HUES48 (cell line): ENCODE data around the gene POLR2A.

Source experiments
- H3K27ac ChIP-seq: one replicate; pipeline ENCODE4 v1.7.0; 2013; ENCODE audit warnings: low read depth, low read length, inconsistent platforms
- H3K27me3 ChIP-seq: 2 replicates; pipeline ENCODE4 v1.6.1; 2013; ENCODE audit warnings: mild to moderate bottlenecking, low read length; ENCODE audit not compliant: control insufficient read depth, insufficient read depth
- H3K36me3 ChIP-seq: 2 replicates; pipeline ENCODE4 v1.6.1; 2013; ENCODE audit warnings: low read length; ENCODE audit not compliant: control insufficient read depth, insufficient read depth
- H3K4me1 ChIP-seq: 2 replicates; pipeline ENCODE4 v1.6.1; 2013; ENCODE audit warnings: mild to moderate bottlenecking, low read length; ENCODE audit not compliant: control insufficient read depth, insufficient read depth
- H3K4me3 ChIP-seq: 2 replicates; pipeline ENCODE4 v1.5.1; 2013; ENCODE audit warnings: mild to moderate bottlenecking, low read depth, low read length
- H3K9ac ChIP-seq: 2 replicates; pipeline ENCODE4 v1.6.1; 2013; ENCODE audit warnings: mild to moderate bottlenecking, low read depth, low read length, moderate library complexity
- H3K9me3 ChIP-seq: 2 replicates; pipeline ENCODE4 v1.6.1; 2013; ENCODE audit warnings: low read length; ENCODE audit not compliant: control insufficient read depth, insufficient read depth

Gene POLR2A

DNA sequence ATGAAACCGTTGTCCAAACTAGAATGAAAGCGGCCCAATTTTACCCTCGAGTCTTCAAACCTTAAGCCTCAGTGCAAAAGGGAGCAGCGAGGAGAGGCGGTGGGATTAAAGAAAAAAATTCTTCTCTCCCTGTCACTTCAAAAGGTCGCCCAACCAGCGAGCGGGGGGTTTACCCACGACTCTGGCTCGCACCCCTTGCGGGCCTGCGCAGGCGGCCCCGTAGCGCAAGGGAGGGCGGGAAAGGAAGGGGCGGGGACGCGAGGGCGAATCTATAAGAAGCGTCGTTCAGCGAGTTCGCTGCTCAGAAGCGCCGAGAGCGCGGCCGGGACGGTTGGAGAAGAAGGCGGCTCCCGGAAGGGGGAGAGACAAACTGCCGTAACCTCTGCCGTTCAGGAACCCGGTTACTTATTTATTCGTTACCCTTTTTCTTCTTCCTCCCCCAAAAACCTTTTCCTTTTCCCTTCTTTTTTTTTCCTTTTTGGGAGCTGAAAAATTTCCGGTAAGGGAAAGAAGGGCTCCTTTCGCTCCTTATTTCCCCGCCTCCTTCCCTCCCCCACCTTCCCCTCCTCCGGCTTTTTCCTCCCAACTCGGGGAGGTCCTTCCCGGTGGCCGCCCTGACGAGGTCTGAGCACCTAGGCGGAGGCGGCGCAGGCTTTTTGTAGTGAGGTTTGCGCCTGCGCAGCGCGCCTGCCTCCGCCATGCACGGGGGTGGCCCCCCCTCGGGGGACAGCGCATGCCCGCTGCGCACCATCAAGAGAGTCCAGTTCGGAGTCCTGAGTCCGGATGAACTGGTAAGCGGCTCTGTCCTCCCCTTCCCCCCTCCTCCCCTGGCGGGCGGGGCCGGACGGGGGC, at the start of gene POLR2A:
Gene POLR2A, plus strand, starts transcription at position 300 of the 852 bp plus-strand sequence.
- no peaks in the 10 kb centered on the region for H3K36me3 ChIP-seq

DNA sequence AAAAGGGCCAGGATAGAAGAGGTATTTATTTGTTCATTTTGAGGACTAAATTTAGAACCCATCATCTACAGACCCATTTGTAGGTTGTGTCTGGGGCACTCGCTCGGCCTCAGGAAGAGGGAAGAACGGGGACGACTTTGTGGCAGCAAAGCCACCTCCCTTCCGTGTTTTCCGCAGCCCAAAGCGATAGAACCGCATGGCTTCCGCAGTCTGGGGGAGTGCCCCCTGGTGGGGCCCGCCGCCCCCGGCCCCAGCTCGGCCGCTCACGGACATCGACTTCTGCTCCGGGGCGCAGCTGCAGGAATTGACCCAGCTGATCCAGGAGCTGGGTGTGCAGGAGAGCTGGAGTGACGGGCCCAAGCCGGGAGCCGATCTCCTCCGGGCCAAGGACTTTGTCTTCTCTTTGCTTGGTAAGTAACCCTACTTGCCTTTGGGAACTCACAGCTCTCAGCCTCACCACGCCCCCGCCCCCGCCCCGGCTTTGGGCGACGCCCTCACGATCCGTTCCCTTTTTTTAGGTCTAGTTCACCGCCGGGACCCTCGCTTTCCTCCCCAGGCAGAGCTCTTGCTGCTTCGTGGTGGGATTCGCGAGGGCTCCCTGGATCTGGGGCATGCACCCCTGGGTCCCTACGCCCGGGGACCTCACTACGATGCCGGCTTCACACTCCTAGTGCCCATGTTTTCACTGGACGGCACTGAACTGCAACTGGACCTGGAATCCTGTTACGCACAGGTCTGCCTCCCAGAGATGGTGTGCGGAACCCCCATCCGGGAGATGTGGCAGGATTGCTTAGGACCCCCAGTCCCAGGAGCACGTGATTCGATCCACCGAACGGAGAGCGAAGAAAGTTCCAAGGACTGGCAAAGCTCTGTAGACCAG, 48.2 kb upstream of the POLR2A start:
- H3K4me3 ChIP-seq, result peak overlapping the region; percentile 92
- peak overlapping the region; percentile 73 for H3K27ac ChIP-seq
- no peaks in the 10 kb centered on the region for H3K9me3 ChIP-seq
- peak overlapping the region; percentile 50 for H3K9ac ChIP-seq
- peaks cover 24% of the 10 kb centered on the region for H3K27me3 ChIP-seq
- peaks cover 19% of the 10 kb centered on the region for H3K4me1 ChIP-seq
- H3K36me3 ChIP-seq, result no peaks in the 10 kb centered on the region

More for the DNA sequence above, at the start of gene POLR2A:
- H3K4me3 ChIP-seq, result peak within 1 kb of the TSS; percentile 79
- H3K9me3 ChIP-seq, result no peaks in the 10 kb centered on the region
- H3K4me1 ChIP-seq, result peaks cover 10% of the 10 kb centered on the region
- H3K27me3 ChIP-seq, result no peaks in the 10 kb centered on the region
- H3K9ac ChIP-seq, result peak within 1 kb of the TSS; percentile 95
- peak within 1 kb of the TSS; percentile 98 for H3K27ac ChIP-seq

DNA sequence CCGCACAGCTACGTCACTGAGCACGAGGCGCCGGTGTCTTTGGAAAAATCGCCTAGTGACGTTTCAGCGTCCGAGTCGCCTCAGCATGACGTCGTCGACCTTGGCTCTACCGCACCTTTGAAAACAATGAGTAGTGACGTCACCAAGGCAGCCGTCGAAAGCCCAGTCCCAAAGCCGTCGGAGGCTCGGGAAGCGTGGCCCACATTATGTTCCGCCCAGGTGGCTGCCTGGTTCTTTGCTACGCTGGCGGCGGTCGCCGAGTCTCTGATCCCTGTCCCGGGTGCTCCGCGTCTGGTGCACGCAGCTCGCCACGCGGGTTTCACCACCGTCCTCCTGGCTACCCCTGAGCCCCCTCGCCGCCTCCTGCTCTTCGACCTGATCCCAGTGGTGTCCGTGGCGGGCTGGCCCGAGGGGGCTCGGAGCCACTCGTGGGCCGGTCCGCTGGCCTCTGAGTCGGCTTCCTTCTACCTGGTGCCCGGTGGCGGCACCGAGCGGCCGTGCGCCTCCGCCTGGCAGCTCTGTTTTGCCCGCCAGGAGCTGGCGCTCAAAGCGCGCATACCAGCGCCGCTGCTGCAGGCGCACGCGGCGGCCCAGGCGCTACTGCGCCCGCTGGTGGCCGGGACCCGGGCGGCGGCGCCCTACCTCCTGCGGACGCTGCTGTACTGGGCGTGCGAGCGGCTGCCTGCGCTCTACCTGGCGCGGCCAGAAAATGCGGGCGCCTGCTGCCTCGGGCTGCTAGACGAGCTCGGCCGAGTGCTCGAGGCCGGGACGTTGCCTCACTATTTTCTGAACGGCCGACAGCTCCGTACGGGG, 47.4 kb upstream of the POLR2A start:
- Histone ChIP-seq H3K9me3 (no peaks in the 10 kb centered on the region), H3K4me3 (peak overlapping the region; percentile 92), H3K36me3 (no peaks in the 10 kb centered on the region), H3K4me1 (peaks cover 26% of the 10 kb centered on the region), H3K9ac (peak overlapping the region; percentile 50; the same call in 1 of the 2 replicates), H3K27ac (peak overlapping the region; percentile 23), H3K27me3 (peaks cover 24% of the 10 kb centered on the region)

DNA sequence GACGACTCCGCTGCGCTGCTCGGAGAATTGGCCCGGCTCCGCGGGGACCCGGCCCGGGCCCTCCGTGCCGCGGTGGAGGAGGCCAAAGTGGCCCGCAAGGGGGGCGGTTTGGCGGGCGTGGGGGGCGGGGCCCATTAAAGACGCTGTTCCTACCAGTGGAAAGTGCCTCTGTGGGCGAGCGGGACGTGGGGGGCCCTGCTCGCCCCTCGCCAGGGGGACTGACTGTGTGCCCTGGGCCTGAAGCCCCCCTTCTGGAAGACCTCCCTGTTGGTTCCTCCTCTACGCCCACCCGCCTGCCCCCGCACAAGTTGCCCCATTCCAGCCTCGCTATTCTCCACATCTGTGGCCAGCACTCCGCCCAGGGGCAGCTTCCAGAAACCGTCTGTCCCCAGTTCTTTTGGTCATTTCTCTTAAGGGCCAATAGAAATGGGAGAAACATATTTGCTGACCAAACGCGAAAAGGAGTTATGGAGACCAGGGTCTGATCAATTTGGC, 46.8 kb upstream of the POLR2A start:
- Histone ChIP-seq H3K36me3 (no peaks in the 10 kb centered on the region), H3K4me1 (peaks cover 26% of the 10 kb centered on the region), H3K9me3 (no peaks in the 10 kb centered on the region), H3K27ac (no peak overlapping the region), H3K9ac (no peak overlapping the region), H3K27me3 (peaks cover 24% of the 10 kb centered on the region), H3K4me3 (peak overlapping the region; percentile 92)

DNA sequence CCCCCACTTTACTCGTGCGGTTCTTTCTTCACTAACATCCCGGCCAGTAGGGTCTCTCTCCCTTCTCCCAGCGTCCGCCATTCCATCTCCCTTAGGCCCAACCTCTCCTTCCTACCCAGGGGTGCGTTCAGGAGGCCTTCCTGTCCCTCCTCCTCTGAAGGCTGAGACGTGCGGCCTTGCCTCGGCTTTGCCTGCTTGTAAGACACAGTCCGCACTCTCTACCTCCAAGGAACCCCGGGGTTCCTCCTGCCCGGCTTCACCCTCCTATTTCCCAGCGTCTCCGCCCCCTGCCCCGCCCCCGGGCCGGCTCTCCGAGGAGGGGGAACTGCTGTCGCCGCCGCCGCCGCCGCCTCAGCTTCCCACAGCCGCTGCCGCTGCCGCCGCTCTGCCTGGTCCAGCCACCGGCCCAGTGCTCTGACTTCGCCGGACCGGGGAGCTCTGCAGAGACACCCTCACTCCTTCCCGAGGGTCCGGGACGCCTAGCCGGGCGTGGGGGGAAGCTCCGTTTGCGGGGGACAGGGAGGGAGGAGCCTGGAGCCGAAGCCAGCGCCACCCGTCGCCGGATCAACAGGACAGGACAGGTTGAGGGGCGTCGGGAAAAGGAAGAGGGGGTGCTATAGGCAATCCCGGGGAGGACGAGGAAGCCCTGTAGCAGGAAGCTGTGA, 46.1 kb upstream of the POLR2A start:
- Histone ChIP-seq H3K4me3 (peak overlapping the region; percentile 92), H3K9ac (no peak overlapping the region), H3K4me1 (peaks cover 26% of the 10 kb centered on the region), H3K27me3 (peaks cover 24% of the 10 kb centered on the region), H3K36me3 (no peaks in the 10 kb centered on the region), H3K9me3 (no peaks in the 10 kb centered on the region), H3K27ac (no peak overlapping the region)

DNA sequence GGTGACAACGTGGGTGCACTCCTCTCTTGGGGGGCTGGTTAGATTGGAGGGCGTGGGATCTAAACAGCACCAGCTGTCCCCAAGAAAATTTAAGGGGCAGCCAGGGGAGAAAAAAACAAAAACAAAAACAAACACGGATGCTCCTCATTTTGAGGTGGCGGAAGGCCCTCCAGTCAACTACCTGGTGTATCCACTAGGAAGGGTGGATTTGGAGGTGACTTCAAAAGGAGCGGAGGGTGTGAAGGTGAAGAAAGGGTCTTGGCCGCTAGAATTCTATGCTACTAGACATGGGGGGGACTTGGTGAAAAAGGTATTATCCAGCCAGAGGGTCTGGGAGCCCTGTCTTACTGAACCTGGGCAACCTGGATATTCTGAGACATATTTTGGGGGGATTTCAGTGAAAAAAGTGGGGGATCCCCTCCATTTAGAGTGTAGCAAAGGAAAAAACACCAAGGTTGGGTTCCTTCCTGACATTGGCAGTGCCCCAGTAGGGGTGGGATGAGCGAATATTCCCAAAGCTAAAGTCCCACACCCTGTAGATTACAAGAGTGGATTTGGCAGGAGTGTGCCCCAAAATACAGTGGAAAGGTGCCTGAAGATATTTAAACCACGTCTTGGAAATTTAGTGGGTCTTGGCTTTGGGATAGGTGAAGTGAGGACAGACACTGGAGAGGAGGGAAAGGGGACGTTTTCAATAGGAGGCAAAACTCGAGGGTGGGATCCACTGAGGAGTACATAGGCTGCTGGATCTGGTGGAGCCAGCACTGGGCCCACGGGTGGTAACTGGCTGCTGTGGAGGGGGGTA, 45.3 kb upstream of the POLR2A start:
- H3K9ac ChIP-seq, result no peak overlapping the region
- peaks cover 24% of the 10 kb centered on the region for H3K27me3 ChIP-seq
- no peaks in the 10 kb centered on the region for H3K9me3 ChIP-seq
- H3K27ac ChIP-seq, result no peak overlapping the region
- peak overlapping the region; percentile 92 for H3K4me3 ChIP-seq
- H3K36me3 ChIP-seq, result no peaks in the 10 kb centered on the region
- peaks cover 26% of the 10 kb centered on the region for H3K4me1 ChIP-seq

DNA sequence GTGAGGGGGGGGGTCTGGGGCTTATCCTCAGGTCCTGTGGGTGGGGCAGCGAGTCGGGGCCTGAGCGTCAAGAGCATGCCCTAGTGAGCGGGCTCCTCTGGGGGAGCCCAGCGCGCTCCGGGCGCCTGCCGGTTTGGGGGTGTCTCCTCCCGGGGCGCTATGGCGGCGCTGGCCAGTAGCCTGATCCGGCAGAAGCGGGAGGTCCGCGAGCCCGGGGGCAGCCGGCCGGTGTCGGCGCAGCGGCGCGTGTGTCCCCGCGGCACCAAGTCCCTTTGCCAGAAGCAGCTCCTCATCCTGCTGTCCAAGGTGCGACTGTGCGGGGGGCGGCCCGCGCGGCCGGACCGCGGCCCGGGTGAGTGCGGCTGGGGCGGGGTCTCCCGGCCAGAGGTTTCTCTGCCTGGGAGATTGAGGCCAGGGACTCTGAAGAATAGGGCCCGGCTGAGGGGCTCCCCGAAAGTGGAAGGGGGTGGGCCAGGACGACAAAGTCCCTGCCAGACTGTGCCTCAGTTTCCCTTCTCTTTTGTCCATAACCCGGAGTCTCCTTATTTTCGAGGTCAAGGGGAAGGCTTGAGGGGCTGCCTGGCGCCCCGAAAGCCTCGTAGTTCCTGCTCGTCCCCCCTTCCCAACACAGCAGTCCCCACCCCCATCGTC, 44.6 kb upstream of the POLR2A start, which contains the start of gene FGF11:
Gene FGF11, plus strand, starts transcription at position 51 of the 651 bp plus-strand sequence. Its CDS starts 109 bp downstream, at position 160.
- Histone ChIP-seq H3K27me3 (peaks cover 24% of the 10 kb centered on the region), H3K4me3 (peak within 1 kb of the TSS; percentile 92), H3K9ac (peak within 1 kb of the TSS; percentile 93), H3K36me3 (no peaks in the 10 kb centered on the region), H3K27ac (peak within 1 kb of the TSS; percentile 86), H3K9me3 (no peaks in the 10 kb centered on the region), H3K4me1 (peaks cover 29% of the 10 kb centered on the region)

DNA sequence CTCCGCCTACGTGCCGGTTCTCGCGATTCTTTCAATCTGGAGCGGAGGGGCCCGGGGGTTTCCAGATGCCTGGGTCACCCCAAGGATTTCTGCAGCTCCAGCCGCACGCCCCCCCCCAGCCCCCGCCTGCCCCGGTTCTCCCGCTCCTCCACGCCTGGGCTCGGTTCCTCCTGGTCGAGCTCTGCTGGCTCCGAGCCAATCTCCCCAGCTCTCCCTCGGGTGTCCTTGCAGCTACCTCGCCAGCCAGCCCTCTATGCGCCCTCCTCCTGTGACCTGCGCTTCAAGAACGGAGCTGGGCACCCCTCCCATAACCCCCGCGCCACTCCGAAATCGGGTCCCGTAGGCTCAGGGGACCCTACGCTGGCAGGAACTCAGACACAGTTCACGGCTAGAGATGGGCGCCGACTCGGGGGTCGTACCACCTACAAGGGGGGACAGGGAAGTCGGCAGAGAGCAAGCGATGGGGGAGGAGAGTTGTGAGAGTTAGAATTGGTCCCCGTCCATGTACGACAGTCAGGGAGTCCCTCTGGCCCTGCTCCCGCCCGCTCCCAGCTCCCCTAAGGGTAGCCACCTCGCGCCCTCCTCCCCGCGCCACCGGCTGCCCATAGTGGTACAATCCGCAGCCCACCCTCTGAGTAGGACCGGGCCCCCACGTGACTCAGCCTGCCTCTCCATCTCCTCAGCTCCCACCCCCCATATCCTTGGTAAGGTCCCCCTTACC, 43.9 kb upstream of the POLR2A start:
- H3K4me3 ChIP-seq, result peak overlapping the region; percentile 92
- no peaks in the 10 kb centered on the region for H3K9me3 ChIP-seq
- peaks cover 24% of the 10 kb centered on the region for H3K27me3 ChIP-seq
- peak overlapping the region; percentile 93 for H3K9ac ChIP-seq
- H3K4me1 ChIP-seq, result peaks cover 31% of the 10 kb centered on the region
- H3K36me3 ChIP-seq, result no peaks in the 10 kb centered on the region
- peak overlapping the region; percentile 86 for H3K27ac ChIP-seq

DNA sequence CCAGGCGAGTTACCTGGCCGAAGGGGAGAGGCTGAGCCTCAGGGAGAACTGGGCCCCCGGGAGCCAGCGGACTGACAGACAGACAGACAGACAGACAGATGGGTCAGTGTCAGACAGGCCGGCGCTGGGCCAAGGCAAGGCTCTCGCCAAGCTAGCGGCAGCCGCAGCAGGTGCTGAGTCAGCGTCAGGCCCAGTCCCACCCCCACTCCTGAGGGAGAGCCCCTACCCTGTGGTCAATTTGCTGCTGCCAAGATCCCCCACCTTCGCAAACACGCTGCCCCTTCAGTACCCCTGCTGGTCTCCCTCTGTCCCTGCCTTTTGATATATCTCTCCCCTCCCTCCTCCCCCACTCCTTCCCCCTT, 43.4 kb upstream of the POLR2A start:
- H3K36me3 ChIP-seq, result no peaks in the 10 kb centered on the region
- H3K9ac ChIP-seq, result peak overlapping the region; percentile 93; the same call in 1 of the 2 replicates
- H3K9me3 ChIP-seq, result no peaks in the 10 kb centered on the region
- peaks cover 24% of the 10 kb centered on the region for H3K27me3 ChIP-seq
- peaks cover 31% of the 10 kb centered on the region for H3K4me1 ChIP-seq
- H3K27ac ChIP-seq, result peak overlapping the region; percentile 86
- peak overlapping the region; percentile 92 for H3K4me3 ChIP-seq
